GM18520 (cell line): ENCODE data around the gene CSRP1.
"Not testable (repeated sequence)": the region's sequence is repeated elsewhere in the genome, so short reads cannot be mapped to it uniquely, and the experiment has no call there.

Source experiments
- ATAC-seq: cut with Tn5 transposase; IDR thresholded peaks from one replicate; pipeline ENCODE4 v1.9.1; 2021; ENCODE audit not compliant: unreplicated experiment

CSRP1 gene

DNA sequence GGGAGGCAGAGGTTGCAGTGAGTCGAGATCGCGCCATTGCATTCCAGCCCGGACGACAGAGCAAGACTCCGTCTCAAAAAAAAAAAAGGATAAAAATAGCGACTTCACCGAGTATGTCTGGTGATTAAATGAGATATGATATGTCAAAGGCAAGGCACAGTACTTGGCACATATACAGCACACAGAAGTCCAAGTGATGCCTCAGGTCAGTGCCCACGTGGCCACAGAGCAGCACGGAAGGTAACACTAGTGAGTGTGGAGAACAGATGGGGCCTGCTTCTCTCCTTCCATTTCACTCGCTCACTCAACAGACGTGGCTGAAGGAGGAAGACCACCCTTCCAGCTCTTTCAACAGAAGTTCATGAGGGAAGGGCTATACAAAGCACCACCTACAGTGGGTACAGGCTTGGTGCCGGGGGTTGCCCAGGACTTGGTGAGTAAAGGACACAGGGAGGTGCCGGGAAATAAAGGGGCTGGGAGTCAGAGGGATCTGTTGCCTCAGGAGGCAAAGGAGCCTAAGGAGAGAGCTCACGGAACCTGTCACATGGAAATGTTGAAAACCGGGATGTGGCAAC is 8.9 kb downstream of the CSRP1 start:
- no peak for ATAC-seq

DNA sequence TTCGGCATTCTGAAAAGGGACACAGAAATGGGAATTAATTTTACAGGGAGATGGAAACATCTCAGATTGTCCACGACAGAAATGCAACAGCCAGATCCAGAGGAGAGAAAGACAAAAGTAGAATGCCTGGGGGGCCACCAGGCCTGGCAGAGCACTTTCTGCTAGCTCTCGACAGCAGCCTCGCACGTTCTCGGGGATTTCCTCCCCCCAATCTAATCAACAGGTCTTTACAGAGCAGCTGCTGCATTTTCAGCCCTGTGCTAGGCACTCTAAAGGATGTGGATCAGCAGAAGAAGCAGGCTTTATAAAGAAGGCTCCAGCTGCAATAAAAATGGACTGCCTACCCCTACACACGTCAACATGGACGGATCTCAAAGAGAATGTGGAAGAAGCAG is 10.6 kb downstream of the CSRP1 start:
- ATAC-seq = no peak

GRCh38 chr1:201495551-201496295 is 11.2 kb downstream of the CSRP1 start:
- ATAC-seq = no peak

DNA sequence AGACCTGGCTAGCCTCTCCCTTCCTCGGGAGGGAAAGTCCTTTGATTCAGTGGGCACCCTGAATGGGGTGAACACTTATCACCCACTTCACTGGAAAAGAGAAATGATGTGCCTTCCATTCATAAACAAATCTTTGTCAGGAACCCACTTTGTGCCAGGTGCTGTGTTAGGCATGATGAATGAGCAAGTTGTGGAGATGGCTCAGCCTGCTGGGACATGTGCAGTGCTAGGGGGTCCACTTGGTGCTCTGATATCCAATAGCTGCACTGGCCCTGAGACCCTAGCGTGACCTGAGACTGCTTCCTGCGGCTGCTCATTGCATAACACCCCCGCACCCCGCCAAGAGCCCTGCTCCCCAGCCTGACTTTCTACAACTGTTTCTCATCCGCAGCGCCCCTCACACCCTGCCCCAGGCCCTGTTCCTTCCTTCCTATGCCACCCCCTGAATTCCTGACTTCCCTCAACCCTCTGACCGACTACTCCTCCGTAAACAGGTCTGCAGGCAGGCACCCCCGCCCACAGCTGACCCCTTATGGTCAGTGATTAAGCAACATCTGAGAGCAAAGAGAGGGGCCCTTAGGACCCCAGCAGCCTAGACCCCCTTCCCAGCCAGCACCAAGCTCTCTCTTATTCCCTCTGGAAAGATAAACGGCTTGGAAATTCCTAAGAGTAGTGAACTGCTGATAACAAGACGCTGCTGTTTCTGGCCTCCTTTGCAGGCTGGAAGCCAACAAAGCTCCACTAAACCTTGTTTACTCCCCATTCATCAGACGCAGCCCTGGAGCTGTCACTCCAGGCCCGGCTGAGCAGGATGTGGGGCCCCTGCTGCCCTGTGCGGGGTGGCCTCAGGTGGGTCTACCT is 12.9 kb downstream of the CSRP1 start:
- no peak for ATAC-seq

- ATAC-seq = not testable (repeated sequence)
Observed at GRCh38 chr1:201493026-201493656, 13.8 kb downstream of the CSRP1 start.

DNA sequence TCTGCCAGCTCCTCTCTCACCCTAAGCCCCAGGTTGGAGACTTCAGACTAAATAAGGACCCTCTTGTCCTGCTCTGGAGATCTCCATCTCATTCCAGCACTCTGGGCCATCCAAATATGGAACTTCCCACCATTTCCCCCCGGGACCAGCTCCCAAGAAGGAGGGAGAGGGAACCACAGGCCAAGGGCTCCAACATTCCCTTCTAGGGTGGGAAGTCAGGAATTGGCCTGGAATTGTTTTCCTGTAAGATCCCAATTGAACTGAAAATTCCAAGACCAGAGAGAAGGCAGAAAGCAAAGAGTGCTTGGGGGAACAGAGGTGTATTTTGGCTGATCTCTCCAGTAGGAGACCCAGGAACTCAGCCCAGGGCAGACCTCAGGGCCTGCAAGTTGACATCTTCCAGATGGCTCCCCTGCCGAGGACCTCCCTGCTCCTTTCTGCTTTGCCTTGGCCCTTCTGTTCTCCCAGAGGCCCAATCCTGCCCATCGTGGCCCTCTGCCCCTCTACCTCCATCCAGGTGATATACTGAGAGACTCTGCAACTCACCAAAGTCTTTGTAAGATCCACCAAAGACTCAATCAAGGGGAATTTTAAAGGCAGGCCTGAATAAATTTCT is 14.9 kb downstream of the CSRP1 start:
- no peak for ATAC-seq

DNA sequence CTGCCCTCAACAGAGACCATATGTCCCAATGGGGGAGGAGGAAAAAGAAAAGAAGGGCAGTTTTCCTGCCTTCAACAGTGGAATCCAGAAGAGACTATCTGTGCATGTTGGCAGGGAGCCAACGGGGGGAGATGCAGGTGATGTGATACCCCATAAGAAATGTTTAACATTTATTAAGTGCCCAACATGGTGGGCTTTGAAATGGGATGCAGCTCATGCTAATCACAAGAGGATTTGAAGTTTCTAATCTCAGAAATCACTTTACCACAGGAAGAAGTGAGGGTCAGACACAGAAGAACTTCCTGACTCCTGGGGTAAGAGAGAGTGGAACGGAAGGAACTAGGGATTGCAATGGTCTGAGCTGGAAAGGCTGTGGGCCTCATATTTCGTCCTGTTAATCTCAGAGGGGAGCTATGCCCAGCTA is 16.2 kb downstream of the CSRP1 start:
- no peak for ATAC-seq

GRCh38 chr1:201489643-201490261 is 17.2 kb downstream of the CSRP1 start:
- no peak for ATAC-seq

- ATAC-seq = no peak
Observed at GRCh38 chr1:201488830-201489589, 17.9 kb downstream of the CSRP1 start.

DNA sequence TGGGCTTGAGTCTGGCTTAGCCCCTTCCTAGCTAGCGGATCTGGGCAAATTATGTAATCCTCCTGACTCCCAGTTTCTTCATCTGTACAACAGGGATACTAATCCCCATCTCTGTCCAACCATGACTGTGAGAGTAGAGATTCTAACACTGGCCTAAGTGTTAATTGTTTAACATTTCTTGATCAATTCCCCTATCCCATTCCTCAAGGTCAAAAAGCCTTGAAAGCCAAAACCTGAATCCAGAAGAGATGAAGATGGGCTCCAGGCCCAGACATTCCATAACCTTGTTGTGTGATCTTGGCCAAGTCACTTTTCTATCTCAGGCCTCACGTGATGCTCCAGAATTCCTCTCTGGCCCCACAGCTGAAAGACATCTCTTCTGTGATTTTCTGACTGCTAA is 19.2 kb downstream of the CSRP1 start:
- ATAC-seq = no peak

GRCh38 chr1:201486187-201486586 is 20.7 kb downstream of the CSRP1 start:
- ATAC-seq = no peak

- no peak for ATAC-seq
Observed at GRCh38 chr1:201485184-201485774, 21.6 kb downstream of the CSRP1 start.

GRCh38 chr1:201483373-201483949 is 23.5 kb downstream of the CSRP1 start:
- ATAC-seq = no peak

DNA sequence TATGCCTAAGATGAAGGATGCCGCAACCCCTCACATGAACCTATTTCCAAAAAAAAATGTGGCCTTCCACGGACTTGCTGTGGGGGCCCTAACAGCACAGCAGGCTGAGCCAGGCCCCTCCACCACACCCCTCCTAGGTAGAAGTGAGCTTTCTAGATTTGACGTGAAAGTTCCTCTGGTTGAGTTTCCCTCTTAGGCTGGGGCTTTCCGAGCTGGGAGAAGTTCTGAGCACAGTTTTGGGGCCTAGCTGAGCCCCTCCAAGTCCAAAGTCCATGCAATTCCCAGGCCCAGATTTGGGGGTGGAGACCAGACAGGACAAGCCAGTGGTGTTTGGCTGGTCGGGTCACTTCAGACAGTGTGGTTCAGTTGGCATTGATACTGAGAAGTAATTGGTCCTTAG is 24.2 kb downstream of the CSRP1 start:
- ATAC-seq = no peak

- peak; percentile 65 for ATAC-seq
Observed at GRCh38 chr1:201481761-201482493, 25.0 kb downstream of the CSRP1 start.

GRCh38 chr1:201481004-201481380 is 25.9 kb downstream of the CSRP1 start:
- no peak for ATAC-seq

DNA sequence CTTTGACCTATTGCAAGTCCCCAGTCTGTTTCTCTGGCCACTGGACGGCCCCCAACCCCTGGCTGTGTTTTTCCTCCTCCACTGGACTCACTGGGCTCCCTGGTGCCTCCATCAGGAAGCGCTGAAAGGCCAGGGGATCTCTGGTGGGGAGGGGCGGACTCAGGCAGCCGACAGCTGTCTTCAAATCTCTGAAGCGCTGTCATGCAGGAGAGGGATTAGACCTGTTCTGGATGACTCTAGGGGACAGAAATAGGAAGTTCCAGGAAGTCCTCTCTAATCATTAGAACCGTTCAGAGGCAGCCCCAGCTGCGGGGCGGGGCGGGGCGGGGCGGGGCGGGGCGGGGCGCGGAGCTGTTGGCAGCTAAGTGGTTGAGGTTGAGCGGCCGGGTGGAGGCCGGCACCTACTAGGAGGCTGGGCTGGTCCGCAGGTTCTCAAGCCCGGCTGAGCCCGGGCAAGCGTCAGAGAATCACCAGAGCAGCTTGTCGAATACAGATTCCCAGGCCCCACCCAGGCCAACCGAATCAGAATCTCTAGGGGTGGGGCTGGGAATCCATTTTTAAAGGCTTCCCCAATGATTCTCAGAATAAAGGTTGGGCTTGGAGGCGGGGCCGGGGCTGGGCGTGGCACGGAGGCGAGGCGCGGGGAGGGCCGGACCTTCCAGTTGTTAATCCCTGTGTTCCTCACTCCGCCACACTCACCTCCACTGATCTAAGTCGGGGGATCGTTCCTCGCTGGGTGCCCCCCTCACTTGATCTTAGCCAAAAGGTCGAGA is 26.5 kb downstream of the CSRP1 start:
- peak; percentile 34 for ATAC-seq
